Stimulated activated CD8-positive, alpha-beta memory T cell treated with anti-CD3 and anti-CD28 coated beads, Interleukin-2, amount 100 ng/mL, for 1 hour (primary cell): ENCODE measurements around the gene PTGES3.
A peak's percentile ranks its signal among the peaks of the same experiment; 100 is the strongest.
"Not testable (repeated sequence)": the region's sequence is repeated elsewhere in the genome, so short reads cannot be mapped to it uniquely, and the experiment has no call there.

ENCODE experiments used
- DNase-seq, 2 donors: peaks; one replicate each; pipeline ENCODE4 v3.0.0-alpha.2; 2020; ENCODE audit warnings: low read depth in 2 of 2

The PTGES3 gene

GRCh38 chr12:56688129-56688845 is at the start of gene PTGES3:
Gene PTGES3, minus strand, starts transcription at chr12:56688284. Its CDS starts 285 bp downstream, at chr12:56687999.
- DNase-seq = peak; percentile 93 to 96

GRCh38 chr12:56728139-56728861 is 40.2 kb upstream of the PTGES3 start:
- no peak for DNase-seq

DNA sequence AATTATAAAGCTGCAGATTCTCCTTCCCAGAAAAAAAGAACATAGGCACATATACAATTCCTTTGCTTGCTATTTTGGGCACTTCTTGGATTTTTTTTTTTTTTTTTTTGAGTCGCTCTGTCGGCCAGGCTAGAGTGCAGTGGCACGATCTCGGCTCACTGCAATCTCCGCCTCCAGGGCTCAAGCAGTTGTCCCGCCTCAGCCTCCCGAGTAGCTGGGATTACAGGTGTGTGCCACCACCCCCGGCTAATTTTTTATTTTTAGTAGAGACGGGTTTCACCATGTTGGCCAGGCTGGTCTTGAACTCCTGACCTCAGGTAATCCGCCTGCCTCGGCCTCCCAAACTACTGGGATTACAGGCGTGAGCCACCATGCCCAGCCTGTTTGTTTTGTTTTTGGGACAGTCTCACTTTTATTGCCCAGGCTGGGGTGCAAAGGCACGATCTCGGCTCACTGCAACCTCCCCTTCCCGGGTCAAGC is 38.2 kb upstream of the PTGES3 start:
- not testable (repeated sequence) for DNase-seq

GRCh38 chr12:56725723-56726102 is 37.6 kb upstream of the PTGES3 start:
- no peak for DNase-seq

GRCh38 chr12:56724972-56725722 is 37.1 kb upstream of the PTGES3 start, which contains the start of gene NACA:
Gene NACA, minus strand, starts transcription at chr12:56725299. Its CDS starts 778 bp downstream, at chr12:56724521.
- DNase-seq = peak; percentile 91 to 96

DNA sequence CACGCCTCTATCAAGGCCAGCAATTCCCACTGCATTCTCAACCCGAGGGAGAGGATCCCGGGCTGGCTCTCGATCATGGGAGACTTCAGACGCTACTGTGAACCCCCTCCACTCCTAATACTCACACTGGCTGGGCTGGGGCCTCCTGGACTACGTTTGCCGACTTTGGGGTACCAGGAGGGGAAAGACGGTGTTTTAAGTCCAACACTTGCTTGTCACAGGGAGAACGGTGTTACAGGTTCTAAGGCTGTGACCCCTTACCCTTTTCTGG is 36.6 kb upstream of the PTGES3 start:
- DNase-seq = no peak

DNA sequence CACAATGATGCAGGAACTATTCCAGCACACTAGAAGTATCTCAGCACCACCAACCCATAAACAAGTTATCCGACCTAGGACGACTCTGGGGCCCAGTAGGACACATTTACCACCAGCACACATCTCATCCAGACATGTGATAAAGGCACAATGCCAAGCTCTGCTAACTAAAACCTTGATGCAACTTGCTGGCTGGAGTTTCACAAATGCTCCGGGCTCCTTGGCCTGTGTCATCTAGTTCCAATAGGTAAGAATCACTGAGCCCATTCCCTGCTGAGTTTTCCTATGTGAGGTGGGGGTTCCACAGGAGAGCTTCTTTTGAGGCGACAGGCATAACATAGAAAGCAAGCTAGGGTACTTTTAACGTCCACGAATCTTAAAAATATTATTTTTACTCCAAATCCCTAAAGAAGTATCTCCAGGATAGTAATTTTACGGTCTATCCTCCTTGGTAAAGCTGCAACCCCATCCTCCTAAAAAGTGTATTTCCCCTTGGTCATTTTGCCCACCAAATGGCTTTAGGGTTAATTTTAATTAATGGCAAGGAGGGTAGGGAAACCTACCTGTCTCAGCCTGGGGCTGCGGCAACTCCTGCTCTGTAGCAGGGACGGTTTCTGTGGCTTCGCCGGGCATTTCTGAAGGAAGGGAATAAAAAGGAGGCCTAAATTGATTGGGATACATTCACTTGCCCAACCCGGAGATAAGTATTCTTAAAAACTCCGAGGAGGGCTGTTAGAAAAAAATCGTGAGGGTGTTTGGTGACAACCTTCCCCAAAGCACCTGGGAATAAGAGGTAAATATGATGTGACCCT is 36.0 kb upstream of the PTGES3 start:
- no peak for DNase-seq

GRCh38 chr12:56723352-56723751 is 35.3 kb upstream of the PTGES3 start:
- no peak for DNase-seq

- no peak for DNase-seq
Measured at GRCh38 chr12:56722832-56723231, 34.7 kb upstream of the PTGES3 start.

DNA sequence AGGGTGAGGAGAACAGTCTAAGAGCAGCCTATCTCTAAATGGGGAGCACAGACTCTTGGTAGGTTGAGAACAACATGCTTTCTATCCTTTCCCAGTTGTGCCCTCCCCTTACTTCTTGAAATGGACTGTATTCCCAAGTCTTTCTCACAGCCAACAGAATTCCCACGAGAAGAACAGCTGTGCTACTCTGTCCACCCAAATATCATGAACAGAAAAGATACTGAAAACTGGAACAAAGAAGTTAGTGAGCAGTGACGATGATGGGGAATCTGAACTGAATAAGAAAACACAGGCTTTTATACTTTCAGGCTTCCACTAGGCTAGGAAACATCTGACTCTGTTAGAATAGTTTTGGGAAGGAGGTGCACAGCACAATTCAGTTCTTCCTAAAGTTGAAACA is 33.6 kb upstream of the PTGES3 start:
- no peak for DNase-seq

DNA sequence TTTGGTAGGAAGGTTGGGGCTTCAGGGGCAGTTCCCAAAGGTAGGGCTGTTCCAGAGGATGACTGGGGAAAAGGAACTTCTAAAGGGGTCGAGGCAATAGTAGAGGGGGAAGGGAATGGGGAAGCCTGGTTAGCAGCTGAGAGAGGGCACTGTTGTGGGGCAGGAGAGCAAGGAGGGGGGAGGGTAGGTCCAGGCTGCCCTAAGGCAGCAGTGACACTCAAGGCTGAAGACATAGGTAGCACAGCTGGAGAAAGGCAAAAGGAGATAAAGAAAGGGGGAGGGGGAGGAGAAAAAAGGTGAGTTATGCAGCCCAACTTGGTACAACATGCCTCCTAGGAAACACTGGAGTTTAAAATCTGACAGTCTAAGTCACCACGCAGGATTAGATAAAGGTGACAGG is 33.1 kb upstream of the PTGES3 start:
- no peak for DNase-seq

GRCh38 chr12:56720731-56721151 is 32.7 kb upstream of the PTGES3 start:
- no peak for DNase-seq

DNA sequence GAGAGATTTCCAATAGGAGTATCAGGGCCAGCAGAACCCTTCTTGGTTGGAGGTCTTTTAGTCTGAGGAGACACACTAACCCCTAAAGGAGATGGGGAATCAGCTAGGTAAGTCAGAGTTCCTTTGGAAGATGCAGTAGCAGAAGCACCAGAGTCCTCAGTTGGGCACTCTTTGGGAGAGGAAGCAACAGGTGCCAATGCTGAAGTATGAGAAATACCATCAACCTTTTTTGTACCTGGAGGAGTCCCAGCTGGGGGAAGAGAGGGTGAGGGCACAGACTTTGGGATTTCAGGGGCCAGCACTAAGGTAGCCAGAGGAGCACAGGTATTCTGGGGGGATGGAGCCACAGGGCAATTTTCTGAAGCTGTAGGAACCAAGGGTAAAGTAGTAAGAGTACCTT is 31.0 kb upstream of the PTGES3 start:
- DNase-seq = no peak

DNA sequence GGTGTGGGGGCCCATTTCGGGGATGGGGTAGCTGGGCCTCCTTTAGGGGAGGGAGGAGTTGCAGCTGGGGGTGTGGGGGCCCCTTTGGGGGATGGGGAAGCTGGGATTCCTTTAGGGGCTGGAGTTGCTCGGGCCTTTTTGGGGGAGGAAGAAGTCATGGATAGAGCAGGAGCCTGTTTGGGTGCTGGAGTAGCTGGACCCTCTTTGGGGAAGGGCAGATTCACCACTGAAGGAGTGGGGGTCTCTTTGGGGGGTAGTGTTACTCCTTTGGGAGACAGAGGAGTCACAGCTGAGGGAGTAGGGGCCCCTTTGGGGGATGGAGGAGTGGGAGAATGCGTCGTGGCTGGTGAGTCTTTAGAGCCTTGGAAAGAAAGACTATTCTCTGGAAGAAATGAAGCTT is 30.6 kb upstream of the PTGES3 start:
- DNase-seq = no peak

DNA sequence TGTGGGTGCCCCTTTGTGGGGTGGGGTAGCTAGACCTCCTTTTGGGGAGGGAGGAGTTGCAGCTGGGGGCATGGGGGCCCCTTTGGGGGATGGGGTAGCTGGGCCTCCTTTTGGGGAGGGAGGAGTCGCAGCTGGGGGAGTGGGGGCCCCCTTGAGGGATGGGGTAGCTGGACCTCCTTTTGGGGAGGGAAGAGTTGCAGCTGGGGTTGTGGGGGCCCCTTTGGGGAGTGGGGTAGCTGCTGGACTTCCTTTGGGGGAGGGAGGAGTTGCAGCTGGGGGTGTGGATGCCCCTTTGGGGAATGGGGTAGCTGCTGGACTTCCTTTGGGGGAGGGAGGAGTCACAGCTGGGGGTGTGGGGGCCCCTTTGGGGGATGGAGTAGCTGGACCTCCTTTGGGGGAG is 30.1 kb upstream of the PTGES3 start:
- DNase-seq = no peak

DNA sequence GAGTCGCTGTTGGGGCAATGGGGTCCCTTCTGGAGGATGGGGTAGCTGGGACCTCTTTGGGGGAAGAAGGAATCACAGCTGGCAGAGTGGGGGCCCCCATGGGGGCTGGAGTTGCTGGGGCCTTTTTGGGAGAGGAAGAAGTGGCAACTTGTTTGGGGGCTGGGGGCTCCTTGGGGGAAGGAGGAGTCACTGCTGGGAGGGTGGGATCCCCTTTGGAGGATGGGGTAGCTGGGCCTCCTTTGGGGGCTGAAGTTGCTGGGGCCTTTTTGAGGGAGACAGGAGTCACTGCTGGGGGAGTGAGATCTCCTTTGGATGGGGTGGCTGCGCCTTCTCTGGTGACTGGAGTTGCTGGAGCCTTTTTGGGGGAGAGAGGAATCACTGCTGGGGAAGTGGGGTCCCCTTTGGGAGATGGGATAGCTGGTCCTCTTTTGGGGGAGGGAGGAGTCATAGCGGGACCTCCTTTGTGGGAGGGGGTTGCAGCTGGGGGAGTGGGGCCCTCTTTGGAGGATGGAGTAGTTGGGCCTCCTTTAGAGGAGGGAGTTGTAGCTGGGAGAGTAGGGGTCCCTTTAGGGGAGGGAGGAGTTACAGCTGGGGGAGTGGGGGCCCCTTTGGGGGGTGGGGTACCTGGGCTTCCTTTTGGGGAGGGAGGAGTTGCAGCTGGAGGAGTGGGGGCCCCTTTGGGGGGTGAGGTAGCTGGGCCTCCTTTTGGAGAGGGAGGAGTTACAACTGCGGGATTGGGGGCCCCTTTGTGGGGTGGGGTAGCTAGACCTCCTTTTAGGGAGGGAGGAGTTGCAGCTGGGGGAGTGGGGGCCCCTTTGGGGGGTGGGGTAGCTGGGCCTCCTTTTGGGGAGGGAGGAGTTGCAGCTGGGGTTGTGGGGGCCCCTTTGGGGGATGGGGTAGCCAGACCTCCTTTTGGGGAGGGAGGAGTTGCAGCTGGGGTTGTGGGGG is 29.1 kb upstream of the PTGES3 start:
- no peak for DNase-seq

- no peak for DNase-seq
Measured at GRCh38 chr12:56716458-56716857, 28.4 kb upstream of the PTGES3 start.

DNA sequence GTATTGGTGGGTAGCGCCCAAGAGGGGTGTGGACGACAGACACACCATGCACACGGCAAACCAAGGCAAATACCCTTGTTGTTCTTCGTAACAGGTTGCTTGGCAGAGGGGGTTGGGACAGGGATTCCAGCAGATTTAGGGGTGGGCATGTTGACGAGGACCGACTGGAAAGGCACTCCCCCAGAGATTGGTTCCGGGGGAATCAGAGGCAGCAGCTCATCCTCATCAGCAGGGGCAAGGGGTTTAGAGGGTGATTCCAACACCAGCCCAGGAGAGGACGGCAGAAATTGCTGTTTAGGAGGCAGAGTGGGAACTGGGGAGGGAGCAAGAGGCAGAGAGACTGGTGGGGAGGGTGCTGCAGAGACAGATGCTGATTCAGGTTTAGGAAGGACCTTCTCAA is 27.7 kb upstream of the PTGES3 start:
- no peak for DNase-seq

GRCh38 chr12:56714431-56714929 is 26.4 kb upstream of the PTGES3 start:
- no peak for DNase-seq

DNA sequence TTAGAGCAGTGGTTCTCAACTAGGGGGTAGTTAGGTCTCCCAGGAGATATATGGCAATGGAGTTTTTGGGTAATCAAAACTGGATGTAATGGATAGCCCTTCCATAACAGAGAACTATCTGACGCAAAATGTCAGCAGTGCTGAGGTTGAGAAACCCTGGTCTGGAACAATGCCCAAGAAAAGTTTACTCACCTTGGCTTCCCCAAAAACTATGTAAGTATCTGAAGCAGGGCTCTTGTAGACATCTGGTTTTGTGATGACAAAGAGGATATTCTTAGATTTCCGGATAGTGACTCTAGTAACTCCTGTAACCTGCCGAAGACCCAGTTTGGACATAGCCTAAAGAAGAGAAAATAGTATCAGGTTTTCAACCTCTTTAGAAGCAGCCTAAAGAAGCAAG is 25.3 kb upstream of the PTGES3 start:
- DNase-seq = no peak
